Epithelial cell of prostate (primary cell): ENCODE data around the gene AGPAT3.

Experiments
- DNase-seq: peaks from one replicate; pipeline ENCODE4 v3.0.0-alpha.2; 2011; ENCODE audit warnings: low read depth, low spot score
- H3K27ac ChIP-seq: fragments of 450-650 bp; 2 replicates; pipeline ENCODE4 v1.5.1; 2017; ENCODE audit warnings: mild to moderate bottlenecking

Gene AGPAT3

GRCh38 chr21:43918385-43918947 lies 53.4 kb downstream of the AGPAT3 start:
- DNase-seq, result no peak
- H3K27ac ChIP-seq, result no peak overlapping the region

- H3K27ac ChIP-seq, result no peak overlapping the region
- DNase-seq, result no peak
Observed at GRCh38 chr21:43919283-43919682, 54.3 kb downstream of the AGPAT3 start.

GRCh38 chr21:43919871-43920801 lies 55.1 kb downstream of the AGPAT3 start:
- no peak for DNase-seq
- no peak overlapping the region for H3K27ac ChIP-seq

GRCh38 chr21:43921571-43921978 lies 56.6 kb downstream of the AGPAT3 start:
- H3K27ac ChIP-seq, result no peak overlapping the region
- no peak for DNase-seq

- no peak overlapping the region for H3K27ac ChIP-seq
- no peak for DNase-seq
Observed at GRCh38 chr21:43921979-43922945, 57.2 kb downstream of the AGPAT3 start.

- no peak overlapping the region for H3K27ac ChIP-seq
- no peak for DNase-seq
Observed at GRCh38 chr21:43922949-43923348, 57.9 kb downstream of the AGPAT3 start.

- DNase-seq, result no peak
- H3K27ac ChIP-seq, result no peak overlapping the region
Observed at GRCh38 chr21:43923391-43923790, 58.4 kb downstream of the AGPAT3 start.

GRCh38 chr21:43924421-43925095 lies 59.5 kb downstream of the AGPAT3 start:
- peak overlapping the region; percentile 21 for H3K27ac ChIP-seq
- no peak for DNase-seq

GRCh38 chr21:43925096-43925481 lies 60.1 kb downstream of the AGPAT3 start:
- DNase-seq, result no peak
- peak overlapping the region; percentile 21 for H3K27ac ChIP-seq

- no peak for DNase-seq
- peak overlapping the region; percentile 21 for H3K27ac ChIP-seq
Observed at GRCh38 chr21:43925609-43926008, 60.6 kb downstream of the AGPAT3 start.

- no peak for DNase-seq
- H3K27ac ChIP-seq, result no peak overlapping the region
Observed at GRCh38 chr21:43926196-43926595, 61.2 kb downstream of the AGPAT3 start.

GRCh38 chr21:43927591-43928221 lies 62.7 kb downstream of the AGPAT3 start:
- DNase-seq, result no peak
- H3K27ac ChIP-seq, result no peak overlapping the region

GRCh38 chr21:43928222-43929125 lies 63.5 kb downstream of the AGPAT3 start:
- H3K27ac ChIP-seq, result no peak overlapping the region
- DNase-seq, result no peak

GRCh38 chr21:43929217-43929971 lies 64.4 kb downstream of the AGPAT3 start:
- no peak overlapping the region for H3K27ac ChIP-seq
- no peak for DNase-seq

GRCh38 chr21:43930074-43930847 lies 65.2 kb downstream of the AGPAT3 start:
- H3K27ac ChIP-seq, result no peak overlapping the region
- no peak for DNase-seq

- no peak overlapping the region for H3K27ac ChIP-seq
- DNase-seq, result no peak
Observed at GRCh38 chr21:43930848-43931375, 65.9 kb downstream of the AGPAT3 start.

- DNase-seq, result no peak
Observed at GRCh38 chr21:43931489-43931888, 66.5 kb downstream of the AGPAT3 start.

More at GRCh38 chr21:43931489-43931888, 66.5 kb downstream of the AGPAT3 start:
- H3K27ac ChIP-seq, result no peak overlapping the region
